Measurements from ENCODE around the gene BBS9.

DNA sequence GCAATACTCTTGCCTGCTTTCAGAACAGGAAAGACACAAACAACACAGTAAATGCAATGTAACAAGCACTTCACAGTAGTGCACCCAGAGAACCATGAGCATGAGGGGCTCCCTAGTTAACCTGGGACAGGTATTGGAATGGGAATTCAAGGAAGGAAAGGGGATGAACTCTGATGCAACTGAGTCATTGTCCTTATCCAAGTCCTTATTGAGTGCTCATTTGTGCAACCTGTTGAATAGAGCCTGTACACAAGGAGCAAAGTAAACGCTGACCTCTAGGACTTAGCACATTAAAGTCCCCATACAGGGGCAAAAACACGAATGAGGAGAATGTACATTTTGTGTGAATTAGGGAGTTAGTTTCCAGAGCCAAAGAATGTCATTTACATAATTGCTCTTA, 499.5 kb downstream of the BBS9 start:
- TF ChIP-seq, protein P1, sequence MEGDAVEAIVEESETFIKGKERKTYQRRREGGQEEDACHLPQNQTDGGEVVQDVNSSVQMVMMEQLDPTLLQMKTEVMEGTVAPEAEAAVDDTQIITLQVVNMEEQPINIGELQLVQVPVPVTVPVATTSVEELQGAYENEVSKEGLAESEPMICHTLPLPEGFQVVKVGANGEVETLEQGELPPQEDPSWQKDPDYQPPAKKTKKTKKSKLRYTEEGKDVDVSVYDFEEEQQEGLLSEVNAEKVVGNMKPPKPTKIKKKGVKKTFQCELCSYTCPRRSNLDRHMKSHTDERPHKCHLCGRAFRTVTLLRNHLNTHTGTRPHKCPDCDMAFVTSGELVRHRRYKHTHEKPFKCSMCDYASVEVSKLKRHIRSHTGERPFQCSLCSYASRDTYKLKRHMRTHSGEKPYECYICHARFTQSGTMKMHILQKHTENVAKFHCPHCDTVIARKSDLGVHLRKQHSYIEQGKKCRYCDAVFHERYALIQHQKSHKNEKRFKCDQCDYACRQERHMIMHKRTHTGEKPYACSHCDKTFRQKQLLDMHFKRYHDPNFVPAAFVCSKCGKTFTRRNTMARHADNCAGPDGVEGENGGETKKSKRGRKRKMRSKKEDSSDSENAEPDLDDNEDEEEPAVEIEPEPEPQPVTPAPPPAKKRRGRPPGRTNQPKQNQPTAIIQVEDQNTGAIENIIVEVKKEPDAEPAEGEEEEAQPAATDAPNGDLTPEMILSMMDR (IDR thresholded peaks at IDR 0.05; ENCODE audit: insufficient read depth, low read length, poor library complexity, severe bottlenecking), result no peak
- no peak for TF ChIP-seq EZH2phosphoT487 (conservative IDR thresholded peaks at IDR 0.05; ENCODE audit: low read length)

Data from SU-DHL-6 (cell line).